OCI-LY3 (cell line): Measurements from ENCODE around the gene NLRC3.

Experiments used
- CTCF ChIP-seq: fragments of 200-600, 300-600 bp; sonication (generic); IDR thresholded peaks from 2 replicates; pipeline ENCODE4 v1.5.1; 2014; ENCODE audit warnings: antibody characterized with exemption, low read length, low read depth
- EZH2phosphoT487 ChIP-seq: fragments of 200-600 bp; shearing (Covaris generic); IDR thresholded peaks from 2 replicates; pipeline ENCODE4 v1.6.1; 2018; ENCODE audit warnings: antibody characterized with exemption, mixed run types, low read depth

GRCh38 chr16:3625331-3625730, 48.1 kb upstream of the NLRC3 start:
- TF ChIP-seq CTCF (no peak), EZH2phosphoT487 (no peak)
